Gastroesophageal sphincter (tissue), 3 donors: ENCODE results near the gene IL36A.

Experiments used
- EP300 ChIP-seq: sonication (generic); formaldehyde crosslinking; IDR thresholded peaks from one replicate; pipeline ENCODE4 v1.6.1; 2017; ENCODE audit warnings: antibody characterized with exemption, mild to moderate bottlenecking
- POLR2A ChIP-seq, 2 donors: fragments of 450-650 bp; IDR thresholded peaks; one replicate each; pipeline ENCODE4 v1.6.1; 2017; ENCODE audit warnings: antibody characterized with exemption in 2 of 2, mild to moderate bottlenecking in 2 of 2, moderate library complexity in 1 of 2
- POLR2AphosphoS5 ChIP-seq: sonication (generic); formaldehyde crosslinking; IDR thresholded peaks from one replicate; pipeline ENCODE4 v1.6.1; 2017; ENCODE audit warnings: antibody characterized with exemption
- TF ChIP-seq, protein P1 (sequence below), 4 experiments: fragments of 200-600 bp in 2 of 4; fragments of 450-650 bp in 2 of 4; sonication (generic) in 1 of 4; IDR thresholded peaks; one replicate each; pipeline ENCODE4 v1.5.1; 2017 to 2019; ENCODE audit warnings: antibody characterized with exemption in 4 of 4, mild to moderate bottlenecking in 2 of 4, moderate library complexity in 2 of 4

DNA sequence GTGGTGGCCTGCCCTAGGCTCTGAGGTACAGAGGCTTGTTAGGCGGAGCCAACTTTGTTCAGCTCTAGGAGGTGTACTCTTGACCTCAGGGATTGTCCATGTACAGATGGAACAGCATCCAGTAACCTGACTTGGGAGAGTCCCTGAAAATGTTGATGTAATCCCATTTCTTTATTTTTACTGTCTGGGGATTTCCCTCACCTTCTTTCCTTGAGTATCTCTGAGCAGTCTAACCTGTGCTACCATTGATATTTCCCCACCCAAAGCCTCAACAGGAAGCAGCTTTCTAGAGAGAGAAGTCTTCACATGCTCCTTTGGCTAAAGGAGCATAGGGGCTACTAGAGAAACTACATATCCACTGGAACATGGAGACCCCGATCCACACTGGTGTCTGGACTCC, 10.4 kb downstream of the IL36A start:
- TF ChIP-seq POLR2A (IDR thresholded peaks at IDR 0.05): no peak
- TF ChIP-seq, protein P1, sequence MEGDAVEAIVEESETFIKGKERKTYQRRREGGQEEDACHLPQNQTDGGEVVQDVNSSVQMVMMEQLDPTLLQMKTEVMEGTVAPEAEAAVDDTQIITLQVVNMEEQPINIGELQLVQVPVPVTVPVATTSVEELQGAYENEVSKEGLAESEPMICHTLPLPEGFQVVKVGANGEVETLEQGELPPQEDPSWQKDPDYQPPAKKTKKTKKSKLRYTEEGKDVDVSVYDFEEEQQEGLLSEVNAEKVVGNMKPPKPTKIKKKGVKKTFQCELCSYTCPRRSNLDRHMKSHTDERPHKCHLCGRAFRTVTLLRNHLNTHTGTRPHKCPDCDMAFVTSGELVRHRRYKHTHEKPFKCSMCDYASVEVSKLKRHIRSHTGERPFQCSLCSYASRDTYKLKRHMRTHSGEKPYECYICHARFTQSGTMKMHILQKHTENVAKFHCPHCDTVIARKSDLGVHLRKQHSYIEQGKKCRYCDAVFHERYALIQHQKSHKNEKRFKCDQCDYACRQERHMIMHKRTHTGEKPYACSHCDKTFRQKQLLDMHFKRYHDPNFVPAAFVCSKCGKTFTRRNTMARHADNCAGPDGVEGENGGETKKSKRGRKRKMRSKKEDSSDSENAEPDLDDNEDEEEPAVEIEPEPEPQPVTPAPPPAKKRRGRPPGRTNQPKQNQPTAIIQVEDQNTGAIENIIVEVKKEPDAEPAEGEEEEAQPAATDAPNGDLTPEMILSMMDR (IDR thresholded peaks at IDR 0.05): no peak
- TF ChIP-seq EP300: no peak
- TF ChIP-seq POLR2AphosphoS5: no peak
